ENCODE results near the gene SMYD1.

Gene SMYD1

GRCh38 chr2:88090446-88091283 is 23.0 kb downstream of the SMYD1 start:
- ATAC-seq, result peak; percentile 71
- peak; percentile 20 for DNase-seq

DNA sequence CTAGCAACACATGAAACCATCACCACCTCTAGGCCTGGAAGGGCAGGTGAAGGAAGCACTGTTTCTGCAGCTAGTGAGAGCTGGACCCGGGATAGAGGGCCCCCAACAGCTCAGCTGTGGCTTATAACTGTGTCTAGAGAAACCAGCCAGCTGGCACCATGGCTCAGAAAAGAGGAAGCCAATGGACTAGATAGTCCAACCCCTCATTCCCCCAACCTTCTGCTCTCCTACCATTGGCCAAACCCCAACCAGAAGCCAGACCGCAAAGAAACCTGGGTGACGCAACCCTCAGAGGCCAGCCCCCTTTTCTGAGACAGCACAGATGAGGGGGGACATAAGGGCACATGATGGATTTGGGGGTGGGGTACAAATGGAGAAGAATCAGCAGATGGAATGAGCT is 24.3 kb downstream of the SMYD1 start:
- DNase-seq, result no peak
- no peak for ATAC-seq

DNA sequence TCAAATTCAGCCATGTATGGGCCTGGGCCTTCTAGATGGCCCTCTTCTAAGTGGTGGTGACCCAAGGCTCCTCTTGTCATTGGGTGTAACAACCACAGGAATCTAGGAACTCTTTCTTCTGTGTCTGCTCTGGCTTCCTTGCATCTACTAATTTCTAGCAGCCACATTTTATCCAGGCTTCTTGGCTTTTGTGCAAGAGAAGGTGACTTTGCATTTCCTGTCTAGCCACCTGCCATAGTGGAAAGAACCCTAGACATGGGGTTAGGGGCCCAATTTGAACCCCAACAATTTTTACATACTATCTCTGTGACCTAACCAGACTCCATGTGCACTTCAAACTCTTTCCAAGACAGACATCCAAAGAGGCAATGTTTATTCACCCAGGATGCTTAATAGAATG is 25.1 kb downstream of the SMYD1 start:
- no peak for DNase-seq
- no peak for ATAC-seq

- ATAC-seq, result no peak
- DNase-seq, result no peak
Measured at GRCh38 chr2:88095022-88095421, 27.4 kb downstream of the SMYD1 start.

DNA sequence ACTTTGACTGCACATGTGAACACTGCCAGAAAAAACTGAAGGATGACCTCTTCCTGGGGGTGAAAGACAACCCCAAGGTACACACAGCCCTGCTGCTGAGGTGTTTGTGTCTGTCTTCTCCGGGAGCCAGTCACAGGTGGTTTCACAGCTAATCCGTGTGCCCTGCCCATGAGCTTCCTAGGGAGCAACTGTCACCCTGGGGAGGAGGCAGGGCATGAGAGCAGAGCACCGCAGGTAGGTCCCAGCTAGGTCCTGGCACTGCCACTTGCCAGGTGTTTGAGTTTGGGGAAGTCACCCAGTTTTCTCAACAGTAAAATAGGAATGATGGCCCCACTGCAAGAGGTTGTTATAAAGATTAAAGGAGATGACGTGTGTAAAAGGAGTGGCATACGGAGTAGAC is 29.1 kb downstream of the SMYD1 start:
- no peak for DNase-seq
- no peak for ATAC-seq

DNA sequence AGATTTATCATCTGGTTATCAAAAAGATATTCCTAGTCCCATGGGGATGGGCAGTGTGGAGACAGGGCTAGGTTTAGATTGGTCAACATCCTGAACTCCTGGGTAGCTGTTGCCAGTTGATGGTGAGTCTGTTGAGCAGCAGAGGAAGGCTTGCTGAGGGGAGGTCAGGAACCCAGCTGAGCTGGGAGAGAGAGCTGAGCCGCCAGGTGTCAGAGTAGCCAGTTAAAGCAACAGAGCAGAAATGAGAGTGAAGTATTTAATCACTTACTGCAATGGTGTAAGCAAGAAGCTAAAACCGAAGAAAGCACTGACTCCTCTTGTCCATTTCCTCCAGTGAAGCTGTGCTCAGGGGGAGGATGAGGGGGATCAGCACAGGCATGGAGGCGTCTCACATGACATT is 29.6 kb downstream of the SMYD1 start:
- DNase-seq, result no peak
- ATAC-seq, result no peak

DNA sequence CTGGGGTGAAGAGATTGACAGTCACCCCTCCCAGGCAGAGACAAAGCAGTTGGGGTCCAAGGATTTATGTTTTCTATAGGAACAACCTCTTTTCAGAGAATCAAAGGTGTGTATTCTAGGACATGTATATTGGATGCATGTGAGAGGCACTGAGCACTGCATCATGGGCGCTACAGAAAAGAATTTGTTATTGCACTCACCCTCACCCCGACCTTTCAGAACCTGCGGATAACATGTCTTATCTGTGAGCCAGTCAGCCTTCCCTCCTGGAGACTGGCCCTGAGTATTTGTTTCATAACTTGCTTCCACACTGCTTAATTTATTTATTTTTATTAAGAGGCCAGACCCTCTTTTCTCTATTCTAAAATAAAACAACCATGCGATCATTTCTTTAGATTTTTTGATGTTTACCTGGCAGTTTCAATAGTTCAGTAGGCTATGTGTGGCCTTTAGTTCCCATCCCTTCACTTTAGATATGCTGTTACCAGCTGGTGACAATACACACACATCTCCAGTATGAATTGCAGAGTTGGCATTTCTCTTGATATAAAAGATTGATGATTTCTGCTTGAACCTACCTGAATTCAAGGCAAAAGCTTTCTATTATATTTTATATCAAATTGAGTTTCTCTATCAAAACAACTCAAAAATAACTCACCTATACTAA is 30.4 kb downstream of the SMYD1 start:
- no peak for DNase-seq
- ATAC-seq, result no peak

DNA sequence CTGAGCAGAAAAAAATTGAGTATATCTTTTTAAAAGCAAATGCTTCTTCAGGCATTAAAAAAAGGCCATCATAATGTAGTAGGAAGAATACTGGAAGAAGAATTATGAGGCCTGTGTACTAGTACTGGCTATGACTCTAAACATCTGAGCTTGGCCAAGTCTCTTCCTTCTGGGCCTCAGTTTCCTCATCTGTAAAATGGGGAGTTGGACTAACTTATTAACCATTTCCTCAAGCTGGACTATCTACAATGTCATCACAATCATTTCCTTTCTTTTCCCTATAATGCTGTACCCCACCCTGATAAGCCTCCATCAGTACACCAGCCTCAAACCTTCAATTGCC is 30.9 kb downstream of the SMYD1 start:
- ATAC-seq, result no peak

DNA sequence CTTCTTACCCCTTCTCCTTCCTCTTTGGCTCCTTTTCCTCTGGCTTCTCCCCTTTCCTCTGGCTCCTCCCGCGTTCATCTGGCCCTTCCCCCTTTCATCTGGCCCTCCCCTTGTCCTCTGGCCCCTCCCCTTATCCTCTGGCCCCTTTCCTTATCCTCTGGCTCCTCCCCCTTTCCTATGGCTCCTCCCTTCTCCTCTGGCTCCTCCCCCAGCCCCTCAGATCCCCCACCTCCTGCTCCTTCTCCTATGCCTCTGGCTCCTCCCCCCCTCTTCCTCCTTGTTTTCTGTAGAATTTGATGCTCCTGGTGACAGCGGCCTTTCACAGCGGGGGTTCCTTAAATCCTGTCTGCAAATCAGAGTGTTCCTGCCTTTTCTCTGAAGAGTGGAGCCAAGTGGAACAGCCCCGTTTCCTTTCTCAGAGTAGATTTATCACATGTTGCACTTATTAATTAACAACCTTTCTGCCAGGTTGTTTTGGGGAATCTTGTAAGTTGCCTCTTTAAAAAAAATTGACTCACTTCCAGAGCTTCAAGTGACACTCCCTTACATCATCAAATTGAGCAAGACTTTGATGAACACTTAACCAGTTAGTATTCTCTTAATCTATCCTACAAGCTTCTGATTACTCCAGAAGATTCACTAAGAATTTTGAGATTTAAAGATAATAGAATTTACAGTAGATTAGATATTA is 32.3 kb downstream of the SMYD1 start:
- DNase-seq (no peak), ATAC-seq (no peak)

More for the DNA sequence above, 30.9 kb downstream of the SMYD1 start:
- DNase-seq, result no peak

GRCh38 chr2:88100489-88100858 is 32.8 kb downstream of the SMYD1 start:
- DNase-seq (no peak), ATAC-seq (no peak)

- DNase-seq, result no peak
- no peak for ATAC-seq
Measured at GRCh38 chr2:88108796-88109195, 41.2 kb downstream of the SMYD1 start.

GRCh38 chr2:88110830-88111229 is 43.2 kb downstream of the SMYD1 start:
- DNase-seq (no peak), ATAC-seq (no peak)

- DNase-seq (no peak), ATAC-seq (no peak)
Measured at GRCh38 chr2:88113069-88113468, 45.4 kb downstream of the SMYD1 start.

DNA sequence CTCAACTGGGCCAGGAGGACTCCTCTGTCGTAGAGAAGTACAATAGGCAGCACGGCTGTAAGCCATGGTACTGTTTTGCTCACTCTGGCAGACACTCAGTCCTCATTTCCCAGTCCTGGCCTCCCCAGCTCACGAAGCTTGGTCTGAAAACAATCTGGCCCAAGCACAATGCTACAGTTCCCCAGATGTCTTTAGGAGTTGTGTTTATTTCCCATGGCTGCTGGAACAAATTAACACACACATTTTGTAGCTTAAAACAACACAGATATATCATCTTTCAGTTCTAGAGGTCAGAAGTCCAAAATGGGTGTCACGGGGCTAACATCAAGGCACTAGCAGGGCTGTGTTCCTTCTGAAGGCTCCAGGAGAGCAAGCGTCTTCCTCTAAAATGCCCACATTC is 47.3 kb downstream of the SMYD1 start:
- ATAC-seq (no peak), DNase-seq (no peak)

DNA sequence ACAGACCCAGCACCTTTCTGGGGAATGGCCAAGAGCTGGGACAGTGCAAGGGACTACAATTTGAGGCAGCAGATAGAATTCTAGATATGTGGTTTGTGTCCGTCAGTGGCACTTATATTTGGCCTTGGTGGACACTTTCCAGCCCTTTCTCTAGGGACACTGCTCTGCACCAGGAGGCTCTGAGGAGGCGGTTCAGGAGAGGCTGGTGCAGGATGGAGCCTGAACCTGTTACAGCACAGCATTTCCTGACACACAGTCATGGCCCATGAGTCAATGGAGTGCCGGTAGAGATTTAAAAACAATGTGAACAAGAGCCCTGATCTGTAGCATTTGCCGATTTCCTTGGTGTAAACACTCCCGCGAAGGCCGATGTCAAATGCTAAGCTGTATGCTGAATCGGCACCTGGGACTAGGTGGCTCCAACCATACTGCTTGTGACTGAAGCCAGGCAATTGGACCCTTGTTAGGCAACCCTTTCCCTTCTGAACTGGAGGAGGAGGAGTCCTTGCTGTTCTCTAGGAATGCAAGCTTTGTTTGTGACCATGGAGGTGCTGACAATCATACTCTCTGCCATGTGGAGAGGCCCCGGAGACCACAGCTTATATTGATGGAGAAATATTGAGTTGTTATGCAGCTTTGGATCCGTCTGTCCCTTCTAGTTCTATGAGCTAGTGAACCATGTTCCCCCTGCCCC is 48.3 kb downstream of the SMYD1 start:
- no peak for ATAC-seq

DNA sequence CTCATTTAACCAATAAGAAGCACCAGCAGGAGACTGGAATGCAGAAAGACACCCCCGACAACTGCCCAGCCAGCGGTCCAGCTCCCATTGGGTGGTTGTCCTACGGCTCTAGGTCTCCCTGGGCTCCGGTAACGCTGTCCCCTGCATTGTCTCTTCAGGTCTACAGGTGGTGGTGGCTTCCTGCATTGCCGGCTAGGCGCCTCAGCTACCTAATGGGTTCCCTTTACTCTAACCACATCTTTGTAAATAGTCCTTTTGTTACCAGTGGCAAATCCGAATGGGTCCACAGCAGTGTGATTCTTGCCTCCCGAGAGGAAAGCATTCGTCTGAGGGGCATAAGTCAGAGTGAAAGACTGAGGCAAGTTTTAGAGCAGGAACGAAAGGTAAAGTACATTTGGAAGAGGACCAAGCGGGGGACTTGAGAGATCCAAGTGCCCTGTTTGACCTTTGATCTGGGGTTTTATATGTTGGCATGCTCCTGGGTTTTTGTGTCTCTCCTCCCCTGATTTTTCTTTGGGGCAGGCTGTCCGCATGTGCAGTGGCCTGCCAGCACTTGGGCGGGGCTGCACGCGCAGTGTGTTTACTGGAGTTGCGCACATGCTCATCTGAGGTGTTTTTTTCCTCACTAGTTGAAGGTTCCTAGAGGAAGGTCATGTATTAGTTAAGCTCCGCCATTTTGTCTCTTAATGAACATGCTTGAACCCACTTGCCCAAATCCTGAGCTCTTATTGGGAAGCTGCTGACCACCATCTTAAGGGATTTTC is 49.2 kb downstream of the SMYD1 start:
- ATAC-seq (no peak), DNase-seq (no peak)

More for the DNA sequence above, 48.3 kb downstream of the SMYD1 start:
- DNase-seq, result no peak

DNA sequence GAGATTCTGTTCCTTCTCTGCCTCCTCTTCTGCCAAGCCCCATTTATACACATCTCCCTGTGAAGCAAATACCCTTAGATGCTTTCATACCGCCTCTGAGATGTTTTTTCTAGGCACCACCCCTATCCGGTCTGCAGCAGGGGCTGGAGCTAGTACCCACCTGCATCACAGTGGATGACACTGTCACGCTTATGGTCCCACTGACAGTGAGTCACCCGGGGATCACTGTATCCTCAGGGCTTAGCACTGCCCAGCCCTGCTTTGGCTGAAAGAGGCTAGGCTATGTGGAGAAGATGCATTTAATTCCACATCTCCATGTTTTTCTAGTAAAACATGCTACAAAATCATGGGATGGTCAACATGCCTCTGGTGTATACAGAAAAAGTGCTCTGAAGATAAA is 50.3 kb downstream of the SMYD1 start:
- ATAC-seq (no peak), DNase-seq (no peak)

DNA sequence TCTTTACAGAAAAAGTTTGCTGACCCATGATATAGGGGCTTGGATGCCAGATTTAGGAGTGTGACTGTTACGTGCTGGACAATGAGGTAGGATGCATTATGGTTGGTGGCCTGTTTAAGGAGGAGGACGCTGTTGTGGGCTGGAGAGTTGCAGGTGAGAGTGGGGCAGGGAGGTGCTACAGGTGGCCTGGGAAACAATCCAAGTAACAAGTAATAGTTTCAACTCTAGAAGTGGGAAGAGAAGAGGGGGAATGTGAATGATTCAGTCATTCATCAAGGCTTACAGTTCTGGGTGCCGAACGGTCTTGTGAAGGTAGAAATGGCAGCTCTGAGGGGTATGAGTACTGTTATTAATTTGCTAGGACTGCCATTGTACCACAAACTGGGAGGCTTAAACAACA is 54.1 kb downstream of the SMYD1 start:
- no peak for DNase-seq
- no peak for ATAC-seq

DNA sequence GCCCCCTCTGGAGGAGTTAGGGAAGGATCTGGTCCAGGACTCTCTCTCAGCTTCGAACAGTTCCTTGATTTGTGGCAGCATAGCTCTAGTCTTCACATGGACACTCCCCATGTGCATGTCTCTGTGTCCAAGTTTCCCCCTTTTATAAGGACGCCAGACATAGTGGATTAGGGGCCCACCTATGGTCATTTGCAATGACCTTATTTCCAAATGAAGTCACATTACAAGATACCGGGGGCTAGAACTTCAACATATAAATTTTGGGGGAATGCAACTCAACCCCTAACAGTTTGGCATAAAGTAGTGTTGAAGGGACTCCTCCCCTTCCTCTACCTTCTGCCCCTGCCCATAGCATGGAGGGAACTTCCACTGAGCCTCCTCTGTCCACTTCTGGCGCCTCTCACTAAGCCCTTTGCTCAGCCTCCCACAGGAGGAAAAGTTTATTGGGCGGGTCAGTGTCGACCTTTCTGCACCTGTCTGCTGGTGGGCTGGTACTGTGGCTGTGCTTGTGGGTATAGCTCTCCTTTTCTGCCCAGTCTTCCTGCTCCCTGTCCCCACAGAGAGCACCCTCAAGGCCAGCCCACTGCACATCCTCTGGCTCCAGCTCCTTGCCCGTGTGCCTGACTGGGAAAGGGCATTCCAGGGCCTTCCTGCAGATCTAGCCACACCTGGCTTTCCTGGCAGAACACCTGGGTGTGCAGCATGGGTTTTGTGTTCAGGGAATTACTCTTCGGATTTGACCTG is 54.7 kb downstream of the SMYD1 start:
- no peak for DNase-seq
- no peak for ATAC-seq

GRCh38 chr2:88123164-88123974 is 55.7 kb downstream of the SMYD1 start:
- DNase-seq (no peak), ATAC-seq (no peak)
